HG03378 (cell line): ENCODE data around the gene ZNRF1.
"Not testable (repeated sequence)": the region's sequence is repeated elsewhere in the genome, so short reads cannot be mapped to it uniquely, and the experiment has no call there.

Experiments used
- ATAC-seq: cut with Tn5 transposase; IDR thresholded peaks from one replicate; pipeline ENCODE4 v1.9.1; 2021; ENCODE audit warnings: mild to moderate bottlenecking, moderate library complexity; ENCODE audit not compliant: unreplicated experiment

The ZNRF1 gene

DNA sequence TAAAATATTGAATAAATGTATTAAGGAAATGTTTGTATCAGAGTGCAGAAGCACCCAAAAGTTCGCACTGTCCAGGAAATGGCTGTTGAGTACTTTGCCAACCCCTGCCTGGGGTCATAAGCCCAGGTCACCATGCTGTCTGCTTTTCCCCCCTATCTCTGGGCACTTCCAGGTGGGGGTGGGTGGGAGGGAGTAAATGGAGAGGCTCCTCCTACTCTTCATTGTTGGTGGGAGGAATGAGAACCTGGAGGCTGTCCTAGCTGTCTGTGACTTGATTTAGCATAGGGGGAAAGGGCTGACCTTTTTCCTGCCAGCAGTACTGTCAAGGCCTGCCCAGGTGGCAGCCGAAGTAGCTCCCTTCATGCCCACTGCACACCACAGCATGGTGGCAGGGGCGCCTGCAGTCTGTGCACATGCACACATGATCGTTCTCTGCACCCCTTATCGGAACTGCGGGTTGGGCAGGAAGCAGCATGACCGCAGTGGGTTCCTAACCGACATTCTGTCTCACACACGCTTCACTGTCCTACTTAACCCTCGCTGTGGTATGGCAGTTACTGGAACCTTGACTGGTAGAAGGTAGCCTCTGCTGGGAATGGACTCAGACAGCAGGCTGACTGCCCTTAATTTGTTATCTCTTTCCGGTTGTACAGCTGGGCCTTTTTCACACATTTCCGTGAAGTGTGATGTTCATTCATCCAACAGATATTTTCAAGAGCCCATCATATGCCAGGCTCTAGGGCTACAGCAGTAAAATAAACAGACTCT lies 76.3 kb downstream of the ZNRF1 start:
- peak; percentile 96 for ATAC-seq

DNA sequence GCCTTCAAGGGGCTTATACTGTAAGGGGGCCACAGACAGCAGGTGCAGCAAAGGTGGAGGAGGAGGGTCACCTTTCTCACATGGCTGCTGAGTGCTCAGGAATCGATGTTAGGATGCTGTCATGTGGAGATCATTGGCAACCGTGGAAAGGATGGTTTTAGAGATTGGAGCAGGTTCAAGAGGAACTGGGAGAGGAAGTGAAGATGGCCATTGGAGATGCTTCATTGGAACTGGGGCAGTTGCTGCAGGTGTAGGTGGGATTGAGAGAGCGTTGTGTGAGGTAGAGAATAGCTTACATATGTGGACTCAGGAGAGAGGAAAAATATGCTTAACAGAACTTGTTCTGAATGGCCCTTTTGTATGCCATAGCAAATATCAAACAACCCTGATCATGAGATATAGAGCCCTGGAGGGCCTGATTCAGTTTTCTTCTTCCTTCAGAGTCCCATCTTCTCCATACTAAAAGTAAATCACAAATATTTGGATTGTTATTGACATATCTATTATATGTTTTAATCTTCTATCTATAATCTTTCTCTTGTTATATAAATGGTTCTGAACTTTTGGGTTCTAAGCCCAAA lies 77.0 kb downstream of the ZNRF1 start:
- ATAC-seq, result peak; percentile 5

DNA sequence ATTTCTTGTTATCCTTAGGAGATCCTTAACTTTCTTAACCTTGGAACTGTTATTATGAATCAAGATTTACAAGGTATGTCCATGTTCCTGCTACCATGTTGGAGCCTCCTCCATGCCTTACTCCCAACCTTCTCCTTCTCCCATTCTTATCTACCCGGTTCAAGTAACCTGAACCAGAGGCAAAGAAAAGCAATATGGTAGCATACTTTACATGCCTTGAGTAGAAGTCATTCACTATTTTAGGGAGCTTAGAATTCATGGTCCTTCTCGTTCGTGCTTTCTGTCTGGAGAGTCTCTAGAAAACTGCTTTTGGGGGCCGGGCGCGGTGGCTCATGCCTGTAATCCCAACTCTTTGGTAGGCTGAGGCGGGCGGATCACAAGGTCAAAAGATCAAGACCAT lies 80.1 kb downstream of the ZNRF1 start:
- ATAC-seq, result no peak

DNA sequence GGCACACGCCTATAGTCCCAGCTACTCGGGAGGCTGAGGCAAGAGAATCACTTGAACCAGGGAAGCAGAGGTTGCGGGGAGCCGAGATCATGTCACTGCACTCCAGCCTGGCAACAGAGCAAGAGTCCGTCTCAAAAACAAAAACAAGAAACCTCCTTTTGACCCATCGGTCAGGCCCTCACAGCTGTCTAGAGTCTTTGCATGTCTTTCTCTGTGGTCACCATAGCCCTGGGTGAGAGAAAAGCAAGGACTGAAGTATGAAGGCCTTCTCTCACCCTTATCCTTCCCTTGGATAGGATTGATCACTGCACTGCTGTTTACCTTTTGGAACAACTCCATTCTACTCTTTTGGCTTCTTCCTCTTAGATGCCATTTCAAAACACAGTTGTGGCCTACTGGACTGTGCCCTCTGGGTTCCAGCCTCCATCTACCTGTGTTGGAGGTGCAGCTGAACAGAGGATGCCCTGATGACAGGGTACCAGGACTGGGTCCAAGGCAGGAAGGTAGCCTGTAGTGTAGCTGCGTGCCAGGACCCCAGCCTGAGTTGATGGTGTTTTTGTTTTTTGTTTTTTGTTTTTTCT lies 80.6 kb downstream of the ZNRF1 start:
- ATAC-seq, result no peak

DNA sequence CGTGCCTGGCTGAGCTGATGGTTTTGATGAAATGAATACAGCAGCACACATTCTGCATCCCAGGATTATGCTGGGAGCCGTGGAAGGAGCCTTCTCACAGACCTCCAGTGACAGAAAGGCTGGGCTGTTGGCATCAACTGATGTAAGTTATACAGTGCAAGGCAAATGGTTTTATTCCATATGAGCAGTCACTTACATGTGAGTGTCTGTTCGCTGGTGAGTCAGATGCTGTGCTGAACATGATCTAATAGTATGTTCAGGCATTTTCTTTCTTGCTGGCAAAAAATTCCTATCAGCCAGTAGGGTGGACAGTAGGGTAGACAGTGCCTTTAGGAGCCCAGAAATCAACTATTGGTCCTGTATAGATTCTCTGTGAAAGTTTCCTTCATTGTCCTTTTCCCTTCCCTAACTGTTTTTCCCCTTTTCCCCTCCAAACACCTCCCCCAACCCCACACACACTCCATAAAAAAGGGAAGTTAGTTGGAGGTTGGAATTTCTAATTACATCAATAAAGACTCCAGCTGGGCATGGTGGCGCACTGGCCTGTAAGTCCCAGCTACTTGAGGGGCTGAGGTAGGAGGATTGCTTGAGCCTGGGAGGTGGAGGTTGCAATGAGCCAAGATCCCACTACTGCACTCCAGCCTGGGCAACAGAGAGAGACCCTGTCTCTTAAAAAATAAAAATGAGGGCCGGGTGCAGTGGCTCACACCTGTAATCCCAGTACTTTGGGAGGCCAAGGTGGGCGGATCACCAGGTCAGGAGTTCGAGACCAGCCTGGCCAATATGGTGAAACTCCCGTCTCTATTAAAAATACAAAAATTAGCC lies 81.6 kb downstream of the ZNRF1 start:
- ATAC-seq, result no peak

DNA sequence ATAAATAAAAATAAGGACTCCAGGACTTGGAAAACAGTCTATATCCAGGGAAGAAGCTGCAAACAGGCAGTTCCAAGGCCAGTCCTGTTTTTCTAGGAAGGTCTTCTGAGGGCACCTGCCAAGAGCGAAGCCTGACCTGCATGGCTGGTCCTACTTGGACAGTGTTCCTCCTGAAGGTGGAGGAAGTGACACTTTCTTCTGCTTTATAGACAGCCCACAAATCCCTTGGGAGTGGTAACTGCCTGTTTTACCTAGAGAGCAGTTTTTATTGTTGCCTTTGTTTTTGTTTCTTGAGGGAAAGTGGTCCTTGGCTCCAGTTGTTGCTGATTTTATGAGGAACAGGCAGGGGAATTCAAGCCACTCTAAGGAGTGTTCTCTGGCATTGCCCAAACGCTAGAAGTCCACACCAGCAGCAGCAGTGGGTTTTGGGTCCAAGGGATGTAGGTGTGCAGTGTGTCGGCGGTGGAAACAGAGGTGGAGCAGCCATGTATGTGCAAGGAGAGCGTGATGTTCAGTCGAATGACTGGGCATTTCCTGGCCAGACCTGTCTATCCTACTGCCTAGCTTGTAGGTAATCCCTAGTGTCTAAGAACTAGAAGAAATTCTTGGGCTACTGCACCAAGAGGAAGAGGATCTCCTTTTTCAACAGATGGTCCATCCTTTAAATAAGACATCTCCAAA lies 82.5 kb downstream of the ZNRF1 start:
- peak; percentile 58 for ATAC-seq

DNA sequence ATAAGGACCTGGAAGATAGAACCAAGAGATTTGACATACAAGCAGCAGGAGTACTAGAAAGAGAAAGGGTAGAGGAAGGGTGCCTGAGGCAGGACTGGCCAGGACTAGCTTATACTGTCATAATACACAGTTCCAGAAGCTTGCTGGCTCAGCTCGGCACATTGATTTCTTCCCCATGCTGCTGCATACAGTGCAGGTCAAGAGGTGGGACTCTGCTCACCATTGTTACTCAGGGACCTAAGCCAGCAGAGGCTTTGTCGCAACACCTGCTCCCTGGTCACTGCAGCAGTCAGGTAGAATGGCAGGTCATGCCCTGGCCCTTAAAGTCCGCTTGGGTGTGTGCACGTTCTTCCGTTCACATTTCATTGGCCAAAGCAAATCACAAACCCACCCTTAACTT lies 85.0 kb downstream of the ZNRF1 start:
- no peak for ATAC-seq

DNA sequence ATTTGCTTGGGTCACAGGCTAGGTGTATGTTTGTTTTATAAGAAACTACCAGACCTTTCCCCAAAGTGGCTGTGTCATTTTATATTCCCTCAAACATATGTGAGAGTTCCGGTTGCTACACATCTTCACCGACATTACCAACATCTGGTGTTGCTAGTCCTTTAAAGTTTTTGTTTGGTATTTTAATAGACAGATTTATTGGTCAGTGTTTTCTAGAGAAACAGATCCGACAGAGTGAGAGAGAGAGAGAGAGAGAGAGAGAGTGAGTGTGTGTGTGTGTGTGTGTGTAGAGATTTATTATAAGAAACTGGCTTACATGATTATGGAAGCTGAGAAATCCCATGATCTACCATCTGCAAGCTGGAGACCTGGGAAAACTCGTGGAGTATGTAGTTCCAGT lies 86.7 kb downstream of the ZNRF1 start:
- no peak for ATAC-seq

DNA sequence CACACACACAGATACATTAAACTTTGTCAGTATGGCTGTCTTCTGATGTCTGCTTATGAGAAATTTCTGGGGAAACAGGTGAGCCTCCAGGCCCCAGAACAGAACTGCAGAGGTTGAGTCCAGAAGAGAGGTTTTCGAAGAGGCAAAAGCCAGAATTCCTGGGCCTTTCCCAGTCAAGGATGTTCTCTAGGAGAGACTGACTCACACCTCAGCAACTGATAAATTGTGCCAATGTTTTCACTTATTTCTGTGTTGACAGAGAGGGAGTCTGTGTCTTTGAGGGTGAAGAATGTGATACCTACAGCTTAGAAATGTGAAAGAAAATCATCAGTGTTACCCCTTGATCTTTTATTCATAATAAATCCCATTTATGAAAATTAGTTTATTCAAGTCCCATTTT lies 87.5 kb downstream of the ZNRF1 start:
- no peak for ATAC-seq

DNA sequence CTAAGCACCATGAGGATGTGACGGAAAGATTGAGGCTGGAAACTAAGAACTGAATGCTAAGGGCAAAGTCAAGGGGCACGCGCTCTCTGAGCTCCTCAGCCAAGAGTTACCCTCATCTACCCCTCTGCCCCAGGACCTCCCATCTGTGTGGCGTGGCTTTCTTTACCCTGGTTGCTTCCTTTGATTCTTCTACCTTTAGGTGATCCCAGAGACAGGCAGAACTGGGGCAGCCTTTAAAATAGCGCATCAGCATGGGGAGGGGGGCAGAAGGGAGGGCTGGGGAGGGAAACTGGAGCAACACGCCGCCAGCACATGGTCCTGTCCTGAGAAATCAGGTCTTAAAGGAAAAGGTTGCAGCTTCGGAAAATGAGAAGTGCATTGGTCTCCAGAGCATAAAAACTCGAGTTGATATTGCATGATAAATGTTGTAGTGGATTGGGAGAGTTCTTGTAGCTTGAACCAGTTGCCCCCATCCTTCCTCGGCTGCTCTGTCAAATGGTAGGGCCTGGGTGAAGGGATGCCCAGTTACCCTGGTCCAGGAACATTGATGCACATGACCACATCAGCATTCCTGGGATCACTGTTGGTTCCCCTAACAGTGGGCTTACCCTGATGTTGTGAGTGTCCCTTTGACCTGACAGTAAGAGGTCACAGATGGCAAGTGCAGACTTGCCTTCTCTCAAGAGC lies 88.0 kb downstream of the ZNRF1 start:
- no peak for ATAC-seq

DNA sequence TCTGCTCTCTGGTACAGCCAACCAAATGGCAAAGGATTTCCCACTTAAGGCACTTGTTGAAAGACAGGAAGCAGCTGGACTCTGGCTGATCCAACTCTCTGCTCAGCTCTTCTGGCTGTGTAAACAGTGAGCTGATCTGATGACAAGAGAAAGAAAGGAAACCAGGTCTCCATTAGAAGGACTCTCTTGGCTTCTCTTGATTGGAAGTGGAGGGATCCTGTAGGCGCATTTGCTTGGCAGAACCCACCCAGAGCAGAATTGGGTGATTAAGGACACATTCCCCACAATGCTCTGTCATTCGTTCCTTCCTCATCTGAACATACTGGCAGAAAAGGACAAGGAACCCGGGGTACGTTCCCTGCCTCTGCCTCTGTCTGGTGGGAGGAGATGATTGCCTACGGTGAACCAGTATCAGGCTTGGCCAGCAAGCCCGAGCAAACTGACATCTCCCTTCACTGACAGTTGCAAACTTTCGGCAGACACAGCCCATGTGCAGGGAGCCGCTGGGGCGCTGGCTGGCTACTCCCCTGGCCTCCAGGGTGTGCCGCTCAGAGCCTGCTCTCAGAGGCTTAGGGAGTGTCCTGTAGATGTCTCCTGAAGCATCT lies 88.7 kb downstream of the ZNRF1 start:
- no peak for ATAC-seq

DNA sequence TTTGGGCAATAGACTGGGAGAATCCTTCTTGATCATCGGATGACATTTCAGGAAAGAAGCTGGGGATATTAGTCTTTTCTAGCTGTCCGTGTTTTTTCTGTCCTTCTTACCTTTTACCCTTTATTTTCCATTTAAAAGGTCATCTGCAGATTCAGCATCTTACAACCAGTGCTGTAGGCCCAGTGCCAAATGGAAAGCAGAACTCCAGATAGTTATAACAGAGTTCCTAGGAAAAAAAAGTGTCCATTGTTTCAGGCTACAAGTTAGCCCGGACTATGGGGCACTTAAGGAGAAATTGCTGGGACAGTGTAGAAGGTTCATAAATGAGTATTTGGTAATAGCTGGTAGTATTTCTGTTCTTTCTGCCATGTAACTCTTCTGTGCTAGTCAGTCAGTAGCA lies 89.4 kb downstream of the ZNRF1 start:
- ATAC-seq, result no peak

DNA sequence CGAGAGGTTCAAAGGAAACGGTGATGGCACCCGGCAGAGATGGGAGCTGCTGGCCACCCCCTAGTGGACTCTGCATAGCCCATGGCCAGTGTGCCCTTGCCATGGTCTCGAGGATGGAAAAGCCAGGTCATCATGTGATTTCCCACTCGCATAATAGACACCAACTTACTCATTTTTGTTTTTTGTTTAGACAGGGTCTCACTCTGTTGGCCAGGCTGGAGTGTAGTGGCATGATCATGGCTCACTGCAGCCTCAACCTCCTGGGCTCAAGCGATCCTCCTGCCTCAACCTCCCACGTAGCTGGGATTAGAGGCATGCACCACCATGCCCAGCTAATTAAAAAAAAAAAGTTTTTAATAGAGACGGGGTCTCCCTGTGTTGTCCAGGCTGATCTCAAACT lies 90.1 kb downstream of the ZNRF1 start:
- ATAC-seq, result no peak

DNA sequence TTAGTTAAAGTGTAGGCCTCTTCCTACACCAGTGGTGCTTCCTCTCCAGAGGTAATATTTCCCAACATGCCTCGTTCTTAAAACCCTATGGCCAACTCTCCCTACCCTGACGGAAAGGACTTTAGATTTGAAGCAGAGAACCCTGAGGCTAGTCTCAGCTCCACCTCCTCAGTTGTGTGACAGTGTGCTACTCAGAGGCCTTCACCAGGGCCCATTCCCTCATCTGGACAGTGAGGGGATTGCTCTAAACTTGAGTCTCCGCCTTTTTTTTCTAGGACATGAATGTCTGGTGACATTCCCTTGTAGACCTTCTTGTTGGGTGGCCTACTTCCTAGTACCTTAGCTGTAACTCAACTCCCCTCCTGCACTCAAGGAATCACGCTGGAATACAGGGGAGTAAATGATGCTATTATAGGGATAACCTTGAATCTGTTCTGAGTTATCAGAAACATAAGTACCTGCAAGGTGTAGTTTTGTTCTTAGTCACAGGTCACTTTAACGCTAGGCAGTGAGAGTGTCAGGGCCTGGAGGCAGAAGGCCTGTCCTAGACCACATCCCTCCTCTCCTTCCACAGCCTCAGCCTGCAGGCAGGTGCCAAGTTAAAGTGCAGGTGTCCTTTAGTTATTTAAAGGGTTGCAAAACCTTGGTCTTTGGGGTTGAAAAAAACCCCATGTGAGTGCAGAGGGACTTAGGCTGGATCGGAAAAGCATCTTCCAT lies 90.8 kb downstream of the ZNRF1 start:
- ATAC-seq, result no peak

DNA sequence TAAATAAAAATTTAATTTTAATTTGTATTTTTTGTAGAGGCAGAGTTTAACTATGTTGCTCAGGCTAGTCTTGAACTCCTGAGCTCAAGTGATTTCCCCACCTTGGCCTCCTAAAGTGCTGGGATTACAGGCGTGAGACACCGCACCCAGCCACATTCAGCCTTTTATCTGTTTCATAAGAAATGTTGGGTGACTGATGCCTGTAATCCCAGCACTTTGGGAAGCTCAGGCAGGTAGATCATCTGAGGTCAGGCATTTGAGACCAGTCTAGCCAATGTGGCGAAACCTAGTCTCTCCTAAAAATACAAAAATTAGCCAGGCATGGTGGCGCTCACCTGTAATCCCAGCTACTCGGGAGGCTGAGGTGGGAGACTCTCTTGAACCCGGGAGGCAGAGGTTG lies 92.1 kb downstream of the ZNRF1 start:
- not testable (repeated sequence) for ATAC-seq

DNA sequence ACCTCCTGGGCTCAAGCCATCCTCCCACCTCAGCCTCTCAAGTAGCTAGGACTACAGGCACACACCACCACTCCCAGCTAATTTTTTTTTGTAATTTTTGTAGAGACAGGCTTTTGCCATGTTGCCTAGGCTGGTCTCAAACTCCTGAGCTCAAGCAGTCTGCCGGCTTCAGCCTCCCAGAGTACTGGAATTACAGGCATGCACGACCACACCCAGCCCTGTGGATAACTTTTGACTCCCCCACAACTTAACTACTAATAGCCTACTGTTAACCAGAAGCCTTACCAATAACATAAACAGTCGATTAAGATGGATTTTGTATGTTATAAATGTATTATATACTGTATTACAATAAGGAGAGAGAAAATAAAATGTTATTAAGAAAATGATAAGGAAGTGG lies 92.8 kb downstream of the ZNRF1 start:
- not testable (repeated sequence) for ATAC-seq

DNA sequence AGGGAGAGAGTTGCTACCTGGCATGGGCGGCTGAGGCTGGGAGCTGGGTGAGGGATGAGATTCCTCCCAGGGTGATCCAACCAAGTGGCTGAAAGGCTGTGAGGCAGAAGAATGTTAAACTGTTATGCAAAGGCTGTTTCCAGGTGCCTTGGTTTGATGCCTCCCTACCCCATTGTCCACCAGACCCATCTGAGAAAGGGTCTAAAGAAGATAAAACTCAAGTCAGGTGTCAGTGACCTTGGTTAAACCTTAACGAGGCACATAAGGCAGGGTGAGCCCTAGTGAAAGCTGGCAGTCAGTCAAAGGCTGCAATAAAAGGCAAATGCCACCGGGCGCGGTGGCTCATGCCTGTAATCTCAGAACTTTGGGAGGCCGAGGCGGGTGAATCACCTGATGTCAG lies 94.0 kb downstream of the ZNRF1 start:
- ATAC-seq, result no peak

DNA sequence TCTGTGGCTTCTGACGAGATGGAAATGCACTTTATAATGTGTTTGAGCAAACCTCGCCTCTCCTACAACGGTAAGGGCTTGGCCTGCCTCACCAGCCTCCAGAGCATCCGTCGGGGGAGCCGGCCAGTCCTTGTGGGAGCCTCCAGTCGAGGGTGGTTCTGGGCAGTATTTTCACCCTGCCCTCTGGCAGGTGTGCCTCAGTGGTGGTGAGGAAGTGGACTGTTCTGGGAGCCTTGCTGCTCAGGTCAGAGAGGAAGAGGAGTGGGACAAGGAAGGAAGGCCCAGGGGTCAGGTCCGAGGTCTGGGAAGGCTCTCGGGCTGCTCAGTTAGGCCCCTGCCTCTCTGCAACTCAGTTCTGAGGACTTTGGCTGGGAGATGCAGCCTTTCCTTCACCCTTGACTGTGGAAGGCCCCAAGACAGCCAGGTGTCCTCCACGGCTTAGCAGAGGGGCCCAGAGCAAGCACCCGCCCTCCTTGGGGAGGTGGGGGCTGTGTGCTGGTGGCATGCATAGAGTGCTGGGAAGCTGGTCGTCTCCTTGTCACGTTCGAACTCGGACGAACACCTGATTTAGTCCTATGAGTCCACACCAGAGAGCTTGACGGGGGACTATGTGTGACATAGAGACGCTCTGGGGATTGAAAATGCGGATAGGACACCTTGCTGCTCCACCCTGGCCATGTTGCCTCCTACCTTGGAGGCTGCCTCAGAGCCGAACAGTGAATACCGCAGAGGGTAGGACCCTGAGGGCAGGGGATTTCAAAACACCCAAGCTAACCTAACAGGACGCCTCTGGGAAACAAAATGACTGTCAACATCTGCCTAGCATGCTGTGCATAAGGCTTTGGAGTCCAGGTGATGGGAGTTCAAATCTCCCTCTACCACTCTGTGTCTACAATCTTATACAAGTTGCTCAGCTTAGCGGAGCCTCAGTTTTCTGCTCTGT lies 95.0 kb downstream of the ZNRF1 start:
- no peak for ATAC-seq
